GM21381 (cell line): ENCODE data around the gene CFAP74.

Experiments used
- ATAC-seq: cut with Tn5 transposase; IDR thresholded peaks from one replicate; pipeline ENCODE4 v1.9.1; 2021; ENCODE audit warnings: mild to moderate bottlenecking, moderate library complexity; ENCODE audit not compliant: unreplicated experiment

The CFAP74 gene

DNA sequence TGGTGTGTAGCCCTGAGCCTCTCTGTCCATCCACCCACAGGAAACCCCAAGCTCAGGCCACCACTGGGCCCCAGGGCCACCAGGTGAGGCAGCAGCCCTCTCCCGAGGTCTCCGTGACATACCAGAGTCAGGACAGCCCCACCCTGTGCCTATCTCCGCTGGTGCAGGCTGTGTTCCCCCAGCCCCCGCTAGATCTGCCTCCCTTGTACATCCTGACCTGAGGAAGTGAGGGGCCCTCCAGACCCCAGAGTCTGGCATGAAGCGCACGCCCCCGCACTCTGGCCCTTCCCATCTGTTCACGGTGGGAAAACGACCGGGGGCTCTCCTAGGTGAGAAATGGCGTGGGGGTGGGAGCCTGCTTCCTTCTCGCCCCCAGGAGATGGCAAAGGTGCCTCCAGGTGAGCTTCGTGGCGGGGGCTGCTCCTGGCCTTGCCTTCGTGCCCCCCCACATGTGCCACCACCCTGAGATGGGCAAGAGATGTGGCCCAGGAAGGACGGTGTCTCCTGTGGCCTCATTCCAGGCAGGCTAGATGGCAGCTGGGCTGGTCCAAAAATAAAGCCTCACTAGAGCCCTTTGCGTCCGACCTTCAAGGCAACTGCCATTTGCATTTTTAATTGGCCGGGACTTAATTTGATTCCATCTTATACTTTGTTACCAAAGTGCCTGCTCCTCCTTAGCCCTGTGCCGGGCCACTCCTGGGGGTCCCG lies 18.6 kb upstream of the CFAP74 start:
- no peak for ATAC-seq

DNA sequence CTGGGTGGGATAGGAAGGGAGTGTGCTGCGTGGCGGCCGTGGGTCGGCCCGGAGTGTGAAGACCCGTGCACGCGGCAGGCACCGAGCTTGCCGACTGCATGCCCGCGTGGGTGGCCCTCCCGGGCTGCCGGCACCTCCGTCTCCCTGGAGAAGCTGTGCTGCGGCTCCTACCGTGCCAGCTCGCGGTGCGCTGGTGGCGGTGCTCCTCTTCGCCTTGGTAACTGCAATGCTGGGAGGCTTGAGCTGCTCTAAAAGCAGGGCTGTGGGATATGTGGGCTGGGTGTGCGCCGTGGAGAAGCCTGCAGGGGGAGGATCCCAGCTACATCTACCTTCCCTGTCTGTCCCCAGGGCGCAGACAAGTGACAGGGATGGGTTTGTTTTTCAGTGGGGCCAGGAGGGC lies 18.0 kb upstream of the CFAP74 start:
- no peak for ATAC-seq

DNA sequence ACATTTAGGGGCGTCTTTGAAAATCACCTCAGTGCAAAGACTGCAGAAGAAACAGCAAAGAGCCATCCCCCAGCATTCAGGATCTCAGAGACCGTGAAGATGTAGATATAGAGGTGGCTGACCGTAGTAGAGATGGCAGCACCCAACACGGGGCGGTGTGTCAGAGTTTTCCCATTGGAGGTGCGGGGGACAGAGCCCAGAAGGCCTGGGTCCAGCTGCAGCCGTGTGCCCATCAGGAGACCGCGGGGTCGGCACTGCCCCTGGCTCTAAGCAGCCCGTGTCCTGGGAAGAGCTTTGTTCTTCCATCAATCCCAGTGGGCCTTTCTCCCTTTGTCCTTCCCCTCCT lies 16.7 kb upstream of the CFAP74 start:
- no peak for ATAC-seq

DNA sequence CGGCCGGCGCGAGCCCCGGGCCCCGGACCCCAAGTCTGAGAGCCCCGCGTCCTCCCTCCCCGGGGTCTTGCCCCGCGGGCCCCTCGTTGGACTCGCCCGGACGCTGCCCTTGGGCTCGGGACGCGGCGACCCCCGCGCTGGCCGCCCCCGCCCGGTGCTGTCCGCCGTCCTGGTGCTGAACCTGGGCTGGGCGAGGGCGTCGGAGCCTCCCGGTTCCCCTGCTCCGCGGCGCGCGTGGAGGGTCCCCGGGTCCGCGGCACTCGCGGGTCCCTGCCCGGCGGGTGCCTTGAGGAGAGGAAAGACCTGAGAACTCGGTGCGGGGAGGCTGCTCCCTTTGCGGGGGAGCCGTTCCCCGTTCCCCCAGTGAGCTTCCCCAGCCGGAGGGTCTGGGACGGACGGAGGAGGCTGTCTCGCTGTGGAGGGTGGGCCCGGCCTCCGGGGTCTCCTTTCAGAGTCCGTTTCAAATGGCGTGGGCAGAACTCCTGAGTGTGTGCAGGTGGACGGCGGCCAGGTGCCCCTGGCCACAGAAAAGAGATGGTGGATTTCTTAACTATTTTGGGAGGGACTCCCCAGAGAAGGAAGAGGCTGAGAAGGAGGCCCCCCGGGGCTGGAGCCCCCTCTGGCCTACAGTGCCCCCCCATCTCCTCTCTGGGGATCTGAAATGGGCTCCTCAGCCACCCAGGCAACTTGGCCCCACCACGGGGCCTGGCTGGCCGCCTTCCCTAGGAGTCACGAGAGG lies 16.2 kb upstream of the CFAP74 start:
- ATAC-seq, result no peak

- ATAC-seq, result no peak
Observed at GRCh38 chr1:2019172-2019543, 15.6 kb upstream of the CFAP74 start, which contains the start of gene GABRD. Gene GABRD (plus strand): TSS chr1:2019345. CDS start chr1:2019424, 79 bp downstream.

- ATAC-seq, result no peak
Observed at GRCh38 chr1:2018217-2019171, 14.9 kb upstream of the CFAP74 start.

DNA sequence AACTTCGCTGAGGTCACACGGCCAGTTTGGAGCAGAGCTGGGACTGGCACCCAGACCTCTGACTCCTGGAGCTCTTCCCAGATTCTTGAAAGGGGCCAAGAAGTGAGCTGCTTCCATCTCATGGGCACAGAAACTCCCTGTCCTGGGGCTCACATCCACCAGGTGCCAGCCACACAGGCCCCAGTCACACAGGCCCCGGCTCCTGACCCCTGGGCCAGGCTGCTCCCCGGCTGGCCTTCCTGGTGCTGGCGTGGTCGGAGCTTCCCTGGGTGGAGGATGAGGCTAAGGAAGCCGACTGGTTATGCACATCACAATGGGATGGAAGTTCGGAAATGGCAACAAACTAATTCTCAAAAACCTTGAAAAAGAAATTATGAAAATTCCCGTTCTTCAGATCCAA lies 12.5 kb upstream of the CFAP74 start:
- ATAC-seq, result no peak

DNA sequence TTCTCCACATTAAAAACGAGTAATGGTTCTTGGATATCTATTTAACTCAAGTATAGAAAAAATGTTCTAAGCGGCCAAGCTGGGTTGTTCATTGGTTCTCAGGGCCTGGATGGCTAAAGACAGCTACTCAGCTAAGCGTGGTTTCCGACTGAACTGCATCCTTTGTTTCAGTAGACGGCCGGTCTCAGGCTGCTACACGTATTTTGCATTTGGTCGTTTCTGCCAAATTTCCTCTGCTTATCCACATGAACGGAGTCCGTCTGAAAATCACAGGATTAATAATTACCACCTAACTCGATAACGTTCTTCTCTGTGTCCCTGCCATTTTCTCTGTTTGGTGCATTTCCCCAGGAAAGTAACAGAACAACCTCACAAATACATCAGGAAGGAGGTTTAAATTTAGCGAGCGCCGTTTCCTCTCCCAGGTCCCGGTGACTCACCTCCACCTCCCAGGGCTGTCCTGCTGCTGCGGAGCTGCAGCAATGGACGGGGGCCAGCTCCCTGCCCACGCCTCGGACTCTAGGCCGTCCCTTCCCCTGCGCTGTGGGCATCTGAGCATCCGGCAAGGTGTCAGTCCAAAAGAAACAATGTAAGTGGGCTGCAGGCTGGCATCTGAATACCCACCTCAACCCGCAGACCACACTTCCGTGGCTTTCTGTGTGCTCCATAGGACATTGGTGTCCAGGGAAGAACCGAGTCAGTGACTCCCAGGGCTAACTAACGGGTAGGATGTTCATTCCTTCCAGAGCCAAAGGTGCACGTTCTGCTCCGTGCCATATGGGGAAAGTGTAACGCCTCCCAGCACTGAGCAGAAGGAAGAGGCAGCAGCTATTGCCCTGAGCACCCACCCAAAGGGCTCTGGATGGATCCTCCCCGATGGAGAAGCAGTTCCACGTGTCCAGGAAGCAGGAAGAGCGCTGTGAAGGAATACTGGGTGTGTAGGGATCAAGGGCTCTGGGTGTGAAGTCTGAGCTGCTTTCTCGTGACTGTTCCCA lies 11.5 kb upstream of the CFAP74 start:
- no peak for ATAC-seq

DNA sequence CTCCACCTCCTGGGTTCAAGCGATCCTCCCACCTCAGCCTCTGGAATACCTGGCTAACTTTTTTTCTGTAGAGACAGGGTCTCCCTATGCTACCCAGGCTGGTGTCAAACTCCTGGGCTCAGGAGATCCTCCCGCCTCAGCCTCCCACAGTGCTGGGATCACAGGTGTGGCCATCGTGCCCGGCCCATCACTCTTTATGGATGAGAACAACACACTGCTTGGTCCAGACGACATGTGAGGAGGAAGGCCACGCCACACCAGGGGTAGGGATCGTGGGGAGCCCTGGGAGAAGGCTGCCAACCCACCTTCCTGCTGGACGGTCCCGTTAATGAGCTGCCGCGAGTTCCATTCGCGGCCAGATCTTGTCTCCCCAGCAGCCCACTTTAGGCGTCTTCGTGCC lies 10.6 kb upstream of the CFAP74 start:
- ATAC-seq, result no peak

DNA sequence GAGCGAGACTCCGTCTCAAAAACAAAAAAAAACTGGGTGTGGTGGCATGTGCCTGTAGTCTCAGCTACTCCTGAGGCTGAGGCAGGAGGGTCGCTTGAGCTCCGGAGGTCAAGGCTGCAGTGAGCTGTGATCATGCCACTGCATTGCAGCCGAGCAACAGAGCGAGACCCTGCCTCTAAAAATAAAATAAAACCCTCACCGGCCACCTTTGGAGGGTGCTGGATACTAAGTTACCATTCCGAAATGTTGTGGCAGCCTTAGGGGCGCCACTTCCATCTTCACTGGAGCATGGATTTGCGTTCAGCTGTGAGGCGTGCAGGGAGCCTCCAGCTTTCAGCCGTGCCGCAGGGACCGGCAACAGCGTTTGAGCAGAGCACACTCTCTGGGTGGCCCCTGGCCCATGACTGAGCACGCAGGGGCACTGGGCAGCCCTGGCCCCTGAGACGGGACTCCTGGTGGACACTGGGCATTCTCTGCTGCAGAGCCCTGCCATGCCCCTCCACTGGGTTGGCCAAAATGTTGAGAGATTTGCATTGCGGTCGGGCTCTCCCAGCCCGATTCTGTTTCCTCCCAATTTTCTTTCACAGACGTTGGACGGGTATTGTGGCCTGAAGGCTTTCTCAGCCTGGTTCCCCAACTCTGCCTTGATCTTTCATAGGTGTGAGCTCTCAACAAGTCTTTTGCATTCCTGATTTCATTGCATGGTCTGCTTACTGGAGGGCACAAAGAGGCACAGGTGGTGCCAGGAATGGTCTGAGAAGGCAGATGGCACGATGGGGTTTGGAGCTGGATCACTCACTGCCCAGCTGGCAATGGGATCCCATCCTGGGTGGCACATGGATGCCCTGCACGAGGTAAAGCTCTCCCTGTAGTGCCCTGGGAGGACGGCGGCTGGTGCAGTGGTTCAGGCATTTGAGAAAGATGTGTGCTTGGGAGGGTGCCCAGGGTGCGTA lies 5.8 kb upstream of the CFAP74 start:
- no peak for ATAC-seq

DNA sequence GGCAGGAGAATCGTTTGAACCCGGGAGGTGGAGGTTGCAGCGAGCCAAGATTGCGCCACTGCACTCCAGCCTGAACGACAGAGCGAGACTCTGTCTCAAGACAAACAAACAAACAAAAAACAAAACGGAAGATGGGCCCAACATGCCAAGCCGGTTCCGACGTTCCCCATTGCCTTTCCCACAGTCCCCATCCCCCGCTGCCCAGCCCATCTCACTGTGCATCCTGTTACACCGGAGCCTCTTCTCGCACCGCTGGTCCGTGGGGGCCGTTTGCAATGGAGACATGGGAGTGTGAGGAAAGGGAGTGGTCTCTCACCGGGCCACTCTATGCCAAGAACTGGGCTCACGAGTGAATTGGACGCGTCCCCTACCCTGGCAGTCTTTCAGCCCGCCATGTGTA lies 1.3 kb upstream of the CFAP74 start:
- no peak for ATAC-seq

GRCh38 chr1:2001773-2002411 lies 1.7 kb downstream of the CFAP74 start:
- ATAC-seq, result no peak

- ATAC-seq, result no peak
Observed at GRCh38 chr1:2000850-2001249, 2.7 kb downstream of the CFAP74 start.

GRCh38 chr1:2000432-2000831 lies 3.2 kb downstream of the CFAP74 start:
- ATAC-seq, result no peak

GRCh38 chr1:1997576-1997975 lies 6.0 kb downstream of the CFAP74 start:
- no peak for ATAC-seq

DNA sequence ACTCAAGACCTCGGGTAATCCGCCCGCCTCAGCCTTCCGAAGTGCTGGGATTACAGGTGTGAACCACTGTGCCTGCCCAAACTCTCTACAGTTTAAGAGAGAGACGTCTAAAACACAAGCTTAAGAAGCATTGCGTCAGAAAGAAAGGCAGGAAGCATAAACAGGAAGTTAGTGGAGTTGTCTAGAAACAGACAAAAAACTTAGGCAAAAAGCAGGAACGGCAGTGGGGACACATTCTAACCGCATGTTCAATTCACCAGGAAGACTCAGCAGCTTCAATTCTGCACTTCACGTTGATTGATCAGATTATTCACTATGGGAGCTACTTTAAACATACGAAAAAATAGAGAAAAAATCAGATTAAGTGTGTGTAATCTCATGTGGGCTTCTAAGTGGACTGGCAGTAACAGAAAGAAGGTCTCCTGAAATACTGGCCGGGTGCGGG lies 7.4 kb downstream of the CFAP74 start:
- ATAC-seq, result no peak

- no peak for ATAC-seq
Observed at GRCh38 chr1:1994536-1994935, 9.1 kb downstream of the CFAP74 start.

GRCh38 chr1:1990222-1990621 lies 13.4 kb downstream of the CFAP74 start:
- no peak for ATAC-seq

DNA sequence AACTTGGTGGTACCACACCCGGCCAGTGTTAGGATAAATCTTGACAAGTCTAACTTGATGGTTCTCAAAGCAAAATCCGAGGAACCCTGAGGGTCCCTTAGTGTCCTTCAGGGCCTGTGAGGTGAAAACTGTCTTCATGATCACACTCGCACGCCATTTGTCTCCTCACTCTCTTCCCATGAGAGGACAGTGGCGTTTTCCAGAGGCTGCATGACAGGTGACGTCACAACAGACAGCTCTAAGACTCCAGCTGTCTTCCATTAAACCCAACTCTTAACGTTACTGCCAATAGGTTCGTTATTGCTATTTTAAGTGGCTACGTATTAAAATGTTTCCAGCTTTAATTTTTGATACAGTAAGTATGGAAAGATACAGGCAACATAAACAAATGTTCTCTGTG lies 13.8 kb downstream of the CFAP74 start:
- ATAC-seq, result no peak
